HG03460 (cell line): ENCODE measurements around the gene AFAP1L1.

ENCODE experiments used
- ATAC-seq: cut with Tn5 transposase; IDR thresholded peaks from one replicate; pipeline ENCODE4 v1.9.1; 2021; ENCODE audit not compliant: unreplicated experiment

AFAP1L1 gene

DNA sequence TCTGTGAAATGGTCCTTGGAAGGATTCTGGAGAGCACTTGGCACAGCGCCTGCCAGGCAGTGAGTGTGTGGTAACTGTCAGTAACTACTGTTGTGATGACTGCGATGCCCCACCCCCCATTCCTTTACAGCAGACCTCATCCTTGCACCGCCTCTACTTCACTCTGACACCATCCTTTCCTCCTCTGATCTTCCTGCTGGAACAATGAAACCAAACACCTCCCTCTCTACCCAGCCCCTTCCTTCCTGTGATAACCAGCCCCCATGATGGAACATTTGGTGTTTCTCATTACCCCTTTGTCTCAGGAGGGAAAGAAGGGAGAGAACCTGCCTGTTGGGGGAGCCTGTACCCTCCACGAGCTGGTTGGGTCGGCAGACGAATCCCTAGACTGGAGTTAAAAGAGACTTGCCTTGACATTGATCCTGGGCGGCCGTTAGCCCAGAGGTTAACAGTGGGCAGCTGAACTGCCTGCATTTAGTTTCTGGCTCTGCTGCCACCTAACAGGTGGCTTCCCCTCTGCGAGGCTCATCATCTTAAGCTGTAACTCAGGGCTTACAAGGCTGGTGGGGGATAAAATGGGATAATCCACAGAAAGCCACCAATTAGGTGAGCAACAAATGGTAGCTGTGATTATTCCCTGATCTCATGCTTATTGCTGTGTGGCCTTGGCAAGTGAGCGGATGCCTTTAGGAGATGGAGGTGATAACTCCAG, 39.4 kb downstream of the AFAP1L1 start:
- no peak for ATAC-seq

DNA sequence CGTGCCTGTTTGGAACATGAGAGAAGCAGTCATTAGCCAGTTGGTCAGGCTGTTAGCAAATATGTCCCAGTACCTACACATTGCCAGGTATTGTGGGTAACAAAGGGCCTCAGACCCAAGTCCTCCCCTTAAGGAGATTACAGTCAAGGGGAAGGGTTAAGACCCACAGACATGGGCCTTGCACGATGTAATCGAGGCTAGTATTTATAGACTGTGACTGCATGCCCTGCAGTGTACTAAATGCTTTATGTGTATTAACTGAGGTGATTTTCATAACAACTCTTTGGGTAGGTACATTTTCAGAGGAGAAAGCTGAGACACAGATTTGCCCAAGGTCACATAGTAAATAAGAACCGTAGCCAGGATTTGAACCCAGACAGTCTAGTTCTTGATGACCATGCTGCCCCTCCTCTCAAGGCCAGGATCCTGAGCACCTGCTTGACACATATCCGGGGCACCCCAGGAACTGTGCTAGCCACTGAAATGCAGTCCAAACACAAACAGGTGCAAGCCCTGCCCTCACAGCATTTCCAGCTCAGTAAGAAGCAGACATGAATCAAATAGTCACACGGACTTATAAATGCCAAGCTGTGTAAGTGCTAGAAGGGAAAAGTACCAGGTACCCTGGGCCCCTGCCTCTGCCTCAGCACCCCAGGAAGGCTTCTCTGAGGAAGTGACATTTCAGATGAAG, 41.6 kb downstream of the AFAP1L1 start:
- ATAC-seq: no peak

DNA sequence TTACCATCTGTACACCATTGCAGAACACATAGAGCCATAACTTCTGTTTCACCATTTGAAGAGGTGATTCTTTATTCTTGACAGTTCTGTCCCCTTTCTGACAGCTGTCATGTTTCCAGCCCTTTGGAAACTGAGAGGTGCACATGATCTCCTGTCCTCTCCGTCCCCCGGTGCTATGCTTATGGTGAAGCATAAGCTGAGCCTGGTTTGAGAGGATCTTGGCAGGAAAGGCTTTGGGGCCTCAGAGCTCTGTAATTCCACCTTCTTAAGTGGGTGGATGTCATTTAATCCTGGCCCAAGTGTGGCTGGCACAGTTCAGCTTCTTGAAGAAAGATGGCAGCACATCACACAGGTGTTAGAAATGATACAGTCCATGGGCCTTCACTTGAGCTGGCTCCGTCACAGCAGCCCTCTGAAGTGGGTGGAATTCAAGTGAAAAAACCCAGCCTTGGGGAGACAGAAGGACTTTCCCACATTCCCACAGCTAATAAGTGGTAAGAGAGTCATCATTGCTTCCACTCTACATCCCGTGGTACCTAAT, 43.0 kb downstream of the AFAP1L1 start:
- ATAC-seq: no peak

DNA sequence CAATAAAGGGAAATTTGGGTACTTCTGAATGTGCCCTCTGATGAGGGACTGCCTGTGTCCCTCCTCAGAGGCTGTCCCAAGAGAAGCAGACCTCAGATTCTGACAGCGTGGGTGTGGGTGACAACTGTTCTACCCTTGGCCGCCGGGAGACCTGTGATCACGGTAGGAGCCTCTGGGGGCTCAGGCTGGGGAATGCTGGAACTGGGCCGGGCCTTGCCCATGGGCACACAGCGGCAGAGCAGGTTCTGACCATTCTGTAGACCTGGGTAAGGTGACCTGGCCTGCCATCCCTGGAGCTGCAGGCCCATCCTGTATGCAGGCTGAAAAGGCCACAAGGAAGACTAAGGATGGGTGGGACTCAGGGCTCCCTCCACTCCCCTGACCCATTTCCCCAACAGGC, 44.1 kb downstream of the AFAP1L1 start:
- no peak for ATAC-seq

DNA sequence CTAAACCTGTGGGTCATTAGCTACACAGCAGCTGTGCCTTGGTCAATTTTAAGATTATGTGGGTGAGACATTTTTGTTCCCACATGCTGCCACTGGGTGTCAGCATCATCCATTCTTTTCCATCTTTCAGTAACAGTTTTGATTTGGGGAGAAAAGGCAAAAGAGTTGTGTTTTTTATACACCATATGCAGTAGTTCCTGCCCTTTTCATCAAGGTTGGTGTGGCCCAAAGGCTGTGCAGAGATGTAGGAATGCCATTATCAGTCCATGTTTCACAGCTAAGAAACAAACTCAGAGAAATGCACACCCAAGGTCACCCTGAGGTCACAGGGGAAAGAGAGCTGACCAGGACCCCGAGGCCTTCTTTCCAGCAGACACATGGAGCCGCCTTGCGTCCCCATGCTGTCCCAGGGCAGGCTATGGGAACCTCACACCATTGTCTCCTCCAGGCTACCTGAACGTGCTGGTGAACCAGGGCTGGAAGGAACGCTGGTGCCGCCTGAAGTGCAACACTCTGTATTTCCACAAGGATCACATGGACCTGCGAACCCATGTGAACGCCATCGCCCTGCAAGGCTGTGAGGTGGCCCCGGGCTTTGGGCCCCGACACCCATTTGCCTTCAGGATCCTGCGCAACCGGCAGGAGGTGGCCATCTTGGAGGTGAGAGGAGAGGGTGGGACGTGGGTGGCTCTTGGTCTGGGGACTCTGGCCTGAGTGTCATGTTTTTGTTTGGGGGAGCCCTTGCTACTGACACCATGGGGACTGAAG, 45.8 kb downstream of the AFAP1L1 start:
- no peak for ATAC-seq

DNA sequence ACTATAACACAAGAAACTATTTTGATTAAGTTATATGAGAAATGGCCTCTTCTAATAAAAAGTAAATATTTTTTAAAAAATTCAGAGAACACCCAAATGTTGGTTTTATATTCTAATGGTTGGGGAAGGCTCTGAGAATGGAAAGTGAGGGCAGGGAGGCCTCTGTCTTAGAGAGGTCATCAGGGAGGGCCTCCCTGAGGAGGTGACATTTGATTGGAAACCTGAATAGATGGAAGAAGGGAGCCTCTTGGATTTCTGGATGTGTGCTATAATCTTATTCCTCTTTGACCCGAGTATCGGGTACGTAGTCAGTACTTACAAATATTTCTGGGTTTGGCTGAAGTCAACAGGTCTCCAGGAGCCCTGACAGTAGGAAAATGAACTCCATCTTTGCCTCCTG, 47.5 kb downstream of the AFAP1L1 start:
- ATAC-seq: no peak

GRCh38 chr5:149320791-149321330, 49.2 kb downstream of the AFAP1L1 start:
- no peak for ATAC-seq

- no peak for ATAC-seq
These were observed 50.9 kb downstream of the AFAP1L1 start for GRCh38 chr5:149322518-149322917.

- no peak for ATAC-seq
These were observed 51.6 kb downstream of the AFAP1L1 start for GRCh38 chr5:149323210-149323609.

DNA sequence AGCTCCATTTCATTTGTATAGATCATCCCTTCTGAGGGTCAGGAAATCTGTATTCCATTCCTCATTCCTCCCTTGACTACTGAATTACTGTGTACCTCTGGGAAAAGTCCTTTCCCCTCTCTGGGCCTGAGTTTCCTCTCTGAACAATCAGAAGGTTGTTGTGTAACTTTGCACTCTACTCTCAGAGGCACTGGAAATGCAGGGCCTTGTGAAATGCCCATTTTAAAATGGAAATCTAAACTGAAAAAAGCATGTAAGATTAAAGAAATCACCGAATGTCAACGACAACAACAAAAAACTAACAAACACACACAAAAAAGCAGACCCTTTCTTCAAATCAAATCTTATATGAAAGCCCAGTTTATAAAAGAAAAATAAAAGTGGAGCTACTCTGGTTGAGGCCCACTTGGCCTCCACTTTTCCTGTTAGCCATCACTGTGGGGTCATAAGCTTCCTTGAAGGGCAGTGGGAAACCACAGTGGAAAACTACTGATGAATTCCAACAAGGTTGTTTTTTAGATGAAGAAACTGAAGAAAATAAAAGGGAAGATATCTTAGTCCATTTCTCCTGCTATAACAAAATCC, 52.1 kb downstream of the AFAP1L1 start:
- no peak for ATAC-seq

GRCh38 chr5:149324641-149325040, 53.0 kb downstream of the AFAP1L1 start:
- no peak for ATAC-seq

DNA sequence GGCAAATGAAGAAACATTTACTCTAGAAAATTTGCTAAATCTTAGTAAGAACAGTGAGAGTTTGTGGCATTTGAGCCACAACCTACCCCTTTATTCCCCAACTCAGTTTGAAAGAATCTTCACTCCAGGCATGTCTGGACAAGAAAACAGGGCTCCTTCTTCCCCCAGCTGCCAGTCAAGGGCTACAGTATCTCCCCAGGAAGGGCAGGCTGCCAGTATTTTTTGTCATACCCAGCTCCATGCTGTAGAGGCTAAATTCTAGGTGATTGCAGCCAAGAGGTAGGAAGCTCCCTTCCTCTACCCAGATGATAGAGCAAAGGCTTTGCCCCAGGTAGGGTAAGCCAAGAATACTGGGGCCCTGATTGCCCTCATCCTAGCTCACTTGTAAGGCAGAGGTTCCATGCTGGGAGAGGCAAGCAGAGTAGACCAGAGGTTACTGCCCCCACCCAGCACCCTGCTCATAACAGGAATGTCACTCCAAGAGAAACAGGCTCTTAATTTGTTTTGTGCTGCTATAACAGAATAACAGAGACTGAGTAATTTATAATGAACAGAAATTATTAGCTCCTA, 53.6 kb downstream of the AFAP1L1 start:
- no peak for ATAC-seq

DNA sequence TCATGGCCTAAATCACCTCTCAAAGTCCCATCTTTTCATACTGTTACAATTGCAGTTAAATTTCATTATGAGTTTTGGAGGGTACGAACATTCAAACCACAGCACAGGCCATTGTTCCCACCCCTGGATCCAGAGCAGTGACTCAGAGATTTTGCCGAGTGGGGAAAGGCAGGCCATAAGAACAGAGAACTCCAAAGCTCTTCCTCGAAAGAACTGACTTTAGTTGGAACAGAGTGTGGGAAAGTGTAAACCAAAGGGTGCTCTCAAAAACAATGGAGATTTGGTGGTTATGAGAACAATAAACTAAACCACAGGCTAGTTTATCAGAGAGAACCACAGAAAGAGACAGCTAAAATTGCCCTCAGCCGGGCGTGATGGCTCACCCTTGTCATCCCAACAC, 54.2 kb downstream of the AFAP1L1 start:
- no peak for ATAC-seq

- ATAC-seq: no peak
These were observed 55.0 kb downstream of the AFAP1L1 start for GRCh38 chr5:149326611-149327010.

- ATAC-seq: no peak
These were observed 56.5 kb downstream of the AFAP1L1 start for GRCh38 chr5:149328177-149328576.

DNA sequence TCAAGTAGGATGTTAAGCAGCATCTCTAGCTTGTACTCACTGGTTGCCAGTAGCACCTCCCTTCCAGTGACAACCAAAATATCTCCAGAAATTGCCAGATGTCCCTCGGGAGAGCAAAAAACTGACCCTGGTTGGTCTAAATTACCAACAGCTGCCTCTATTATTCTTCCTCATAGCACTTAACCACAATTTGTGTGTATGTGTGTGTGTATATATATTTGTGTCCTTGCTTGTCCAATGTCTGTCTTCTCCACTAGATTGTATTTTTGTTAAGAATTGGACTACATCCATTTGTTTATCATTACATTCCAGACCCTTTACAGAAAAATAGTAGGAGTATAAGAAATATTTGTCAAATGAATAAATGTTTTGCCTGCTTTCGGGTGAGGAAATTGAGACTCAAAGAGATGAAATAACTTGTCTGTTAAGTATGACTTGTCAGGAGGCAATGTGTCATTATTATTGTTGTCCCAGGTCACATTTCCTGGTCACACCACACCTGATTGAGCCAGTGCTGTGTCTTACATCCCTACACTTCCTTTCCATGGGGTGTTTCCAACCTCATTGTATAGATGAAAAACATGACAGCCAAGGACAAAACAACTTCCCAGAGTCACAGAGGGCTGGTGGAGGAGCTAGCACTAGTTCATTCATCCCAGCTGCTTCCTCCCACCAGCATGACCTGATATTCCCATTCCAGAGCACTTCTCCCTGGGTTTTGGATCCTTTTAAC, 62.2 kb downstream of the AFAP1L1 start:
- no peak for ATAC-seq

DNA sequence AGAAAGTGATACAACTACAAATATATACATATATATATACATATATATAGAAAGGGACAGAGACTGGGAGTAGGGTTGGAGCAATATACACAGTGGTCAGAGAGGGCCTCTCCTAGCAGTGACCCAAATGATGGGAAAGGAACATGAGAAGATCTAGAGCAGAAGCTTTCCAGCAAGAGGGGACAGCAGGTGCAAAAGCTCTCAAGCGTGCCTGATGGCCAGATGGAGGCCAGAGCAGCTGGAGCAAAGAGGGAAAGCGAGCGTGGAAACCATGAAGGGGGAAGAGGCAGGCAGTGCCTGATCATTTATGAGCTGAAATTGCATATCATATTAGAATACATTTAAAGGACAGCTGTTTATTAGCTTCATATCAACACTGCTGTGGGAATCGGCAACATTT, 66.1 kb downstream of the AFAP1L1 start:
- no peak for ATAC-seq

DNA sequence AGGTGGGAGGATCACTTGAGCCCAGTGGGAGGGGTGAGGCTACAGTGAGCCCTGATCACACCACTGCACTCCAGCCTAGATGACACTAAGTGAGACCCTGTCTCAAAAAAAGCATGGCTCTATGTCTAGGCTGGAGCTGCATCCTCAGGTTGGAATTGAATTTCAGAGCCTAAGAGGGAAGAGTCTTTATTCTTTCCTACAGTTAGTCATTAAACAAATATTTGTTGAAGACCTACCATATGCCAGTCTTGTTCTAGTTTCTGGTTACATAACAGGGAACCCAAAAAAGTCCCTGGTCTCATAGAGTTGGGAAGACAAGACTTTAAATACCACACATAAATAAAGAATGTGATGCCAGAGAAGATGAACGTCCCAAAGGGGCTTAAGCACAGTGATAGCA, 66.7 kb downstream of the AFAP1L1 start:
- no peak for ATAC-seq

DNA sequence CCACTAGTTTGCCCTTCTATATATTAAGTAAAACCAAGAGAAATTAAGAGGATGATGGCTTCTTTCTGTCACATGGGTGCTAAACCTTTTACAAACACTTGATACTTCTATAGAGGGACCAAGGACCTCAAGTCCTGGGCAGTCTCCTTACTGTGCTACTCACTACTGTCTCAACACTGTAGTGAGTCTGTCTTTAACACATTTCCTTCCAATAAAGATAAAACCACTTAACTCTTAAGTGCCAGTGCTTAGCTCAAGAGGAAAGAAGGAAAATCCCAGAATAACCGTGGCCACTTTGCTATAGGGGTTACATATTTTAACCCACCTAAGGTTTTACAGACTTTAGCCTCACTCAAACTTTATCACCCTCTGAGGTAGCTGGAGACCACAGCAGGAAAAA, 69.3 kb downstream of the AFAP1L1 start:
- no peak for ATAC-seq

DNA sequence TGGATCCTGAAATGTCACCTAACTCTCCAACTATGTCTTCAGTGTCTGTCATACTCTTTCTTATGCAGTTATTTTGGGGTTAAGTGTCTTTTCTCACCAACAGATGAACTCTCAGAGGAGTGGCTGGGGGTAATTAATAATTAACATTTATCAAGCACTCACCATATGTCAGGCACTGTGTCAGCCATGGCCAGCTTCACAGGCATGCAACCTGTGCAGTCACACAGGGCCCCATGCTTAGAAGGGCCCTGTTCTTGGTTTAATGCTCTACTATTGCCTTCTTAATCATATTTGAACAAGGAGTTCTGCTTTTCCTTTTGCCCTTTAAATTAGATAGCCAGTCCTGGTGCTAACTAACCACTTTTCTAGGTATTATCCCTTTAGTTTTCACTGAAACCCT, 70.2 kb downstream of the AFAP1L1 start:
- no peak for ATAC-seq
